ENCODE data around the gene TMEM163.
"Not testable (repeated sequence)": the region's sequence is repeated elsewhere in the genome, so short reads cannot be mapped to it uniquely, and the experiment has no call there.

The TMEM163 gene

GRCh38 chr2:134581877-134582546 is 136.8 kb downstream of the TMEM163 start:
- DNase-seq (ENCODE audit: low read depth, low spot score), result no peak

DNA sequence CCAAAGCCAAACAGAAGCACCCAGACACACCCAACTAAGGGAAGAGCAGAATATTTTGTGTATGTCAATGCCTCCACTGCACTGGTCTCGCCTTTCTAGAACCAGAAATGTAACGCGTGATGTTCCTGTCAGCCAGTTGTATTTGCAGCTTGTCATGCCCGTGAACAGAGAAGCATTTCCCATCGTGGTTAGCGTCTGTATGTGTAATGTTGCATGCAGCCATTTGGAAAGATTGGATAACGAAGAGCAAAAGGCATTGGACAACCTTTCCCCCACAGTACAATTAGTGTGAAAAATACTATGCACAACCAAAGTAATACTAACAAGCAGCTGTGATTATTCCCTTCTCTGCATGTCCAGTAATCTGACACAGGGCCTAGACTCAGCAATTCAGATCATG is 140.5 kb downstream of the TMEM163 start:
- DNase-seq (ENCODE audit: low read depth, low spot score), result no peak

DNA sequence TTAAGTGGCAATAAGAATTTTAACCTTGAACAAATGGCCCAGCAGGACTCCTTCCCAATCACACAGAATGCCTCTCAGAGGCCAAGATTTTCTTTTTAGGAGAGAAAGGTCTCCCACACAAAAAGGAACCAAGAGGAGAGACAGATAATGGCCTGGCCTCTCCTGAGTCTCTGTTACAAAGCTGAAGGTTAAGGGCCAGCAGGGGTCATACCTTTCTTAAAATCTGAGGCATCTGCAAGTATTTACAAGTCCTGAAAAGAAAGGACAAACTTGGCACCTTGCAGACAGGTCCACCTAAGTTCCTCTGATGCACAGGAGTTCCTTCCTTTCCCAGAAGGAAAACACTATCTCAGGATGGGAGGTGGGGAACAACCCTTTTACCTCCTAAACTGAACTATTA is 142.3 kb downstream of the TMEM163 start:
- DNase-seq (ENCODE audit: low read depth, low spot score), result no peak

- no peak for DNase-seq (ENCODE audit: low read depth, low spot score)
Observed at GRCh38 chr2:134575888-134576287, 142.9 kb downstream of the TMEM163 start.

DNA sequence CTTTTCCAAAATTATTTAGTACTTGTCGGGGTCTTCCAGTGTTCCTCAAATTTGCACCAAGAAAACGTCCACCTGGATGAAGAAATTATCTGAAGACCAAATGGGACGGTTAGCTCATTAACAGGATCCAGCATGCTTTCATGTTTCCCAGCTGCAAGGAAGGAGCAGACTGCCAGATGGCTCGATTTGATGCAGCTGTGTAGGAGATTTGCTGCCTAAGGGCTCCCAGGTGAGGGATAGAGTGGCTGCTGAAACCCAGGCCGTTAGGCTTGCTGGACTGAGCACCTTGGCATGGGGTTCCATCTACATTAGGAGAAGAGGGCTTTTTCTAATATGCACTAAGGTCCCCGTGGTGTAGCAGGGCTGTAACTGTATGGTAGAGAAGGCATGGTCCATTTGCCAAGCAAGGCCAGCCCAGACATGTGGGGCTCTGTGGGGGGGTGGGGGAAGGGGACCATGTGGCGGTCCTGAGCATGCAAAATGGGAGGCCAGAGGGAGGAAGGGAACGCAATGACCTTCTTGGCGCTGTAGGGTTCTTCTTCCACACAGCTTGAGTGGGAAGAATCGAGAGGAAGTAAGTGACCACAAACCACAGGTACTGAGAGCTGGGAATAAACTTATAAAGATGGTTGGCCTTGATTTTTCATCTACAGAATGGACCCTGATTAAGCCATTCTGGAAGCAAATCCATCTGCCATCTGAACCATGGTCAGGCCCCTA is 144.0 kb downstream of the TMEM163 start:
- no peak for DNase-seq (ENCODE audit: low read depth, low spot score)

- DNase-seq (ENCODE audit: low read depth, low spot score), result no peak
Observed at GRCh38 chr2:134573724-134574123, 145.1 kb downstream of the TMEM163 start.

DNA sequence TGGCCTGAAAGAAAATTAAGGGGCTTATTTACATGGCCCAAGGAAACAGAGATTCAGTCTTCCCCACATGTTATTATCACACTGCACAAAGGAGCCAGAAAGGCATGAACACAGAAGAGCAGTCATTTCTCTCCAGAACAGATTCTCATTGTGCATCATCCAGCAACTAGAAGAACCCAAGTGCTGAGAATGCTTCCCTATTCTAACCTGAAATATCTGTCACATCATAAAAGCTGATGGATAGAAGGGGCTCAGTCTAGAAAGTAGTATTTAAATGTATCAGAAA is 145.8 kb downstream of the TMEM163 start:
- DNase-seq (ENCODE audit: low read depth, low spot score), result no peak

DNA sequence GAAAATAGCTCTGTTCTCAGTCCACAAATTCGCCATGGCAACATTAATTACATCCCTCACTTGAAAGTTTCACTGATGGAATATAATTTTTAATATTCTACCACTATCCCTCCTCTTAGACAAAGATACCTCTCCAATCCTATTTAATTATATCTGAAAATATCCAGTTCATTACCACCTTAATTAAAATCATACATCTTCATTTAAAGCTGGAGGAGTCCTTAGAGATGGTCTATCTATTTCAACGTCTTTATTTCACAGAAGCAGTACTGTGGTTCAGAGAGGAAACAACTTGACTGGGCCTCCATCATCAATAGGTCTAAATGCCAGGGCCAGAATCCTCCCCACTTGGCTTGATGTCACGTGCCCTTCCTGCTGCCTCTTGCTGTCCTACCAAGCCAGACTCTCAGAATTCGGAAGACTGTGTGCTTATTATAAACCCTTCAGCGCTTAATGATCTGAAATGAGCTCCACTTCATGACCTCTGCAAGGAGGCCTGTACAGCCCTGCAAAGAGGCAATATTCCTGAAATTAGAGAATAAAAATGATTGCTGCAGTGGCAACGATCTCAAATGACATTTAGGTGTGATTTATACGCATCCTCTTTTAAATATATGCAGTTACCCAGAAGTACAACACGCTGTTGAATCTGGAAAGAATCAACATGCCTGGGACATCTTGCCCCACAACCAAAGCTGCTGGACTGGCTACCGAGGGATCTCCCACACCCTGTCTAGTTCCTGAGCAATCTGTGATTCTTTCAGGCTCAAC is 146.3 kb downstream of the TMEM163 start:
- no peak for DNase-seq (ENCODE audit: low read depth, low spot score)

GRCh38 chr2:134570676-134571075 is 148.1 kb downstream of the TMEM163 start:
- DNase-seq (ENCODE audit: low read depth, low spot score), result no peak

DNA sequence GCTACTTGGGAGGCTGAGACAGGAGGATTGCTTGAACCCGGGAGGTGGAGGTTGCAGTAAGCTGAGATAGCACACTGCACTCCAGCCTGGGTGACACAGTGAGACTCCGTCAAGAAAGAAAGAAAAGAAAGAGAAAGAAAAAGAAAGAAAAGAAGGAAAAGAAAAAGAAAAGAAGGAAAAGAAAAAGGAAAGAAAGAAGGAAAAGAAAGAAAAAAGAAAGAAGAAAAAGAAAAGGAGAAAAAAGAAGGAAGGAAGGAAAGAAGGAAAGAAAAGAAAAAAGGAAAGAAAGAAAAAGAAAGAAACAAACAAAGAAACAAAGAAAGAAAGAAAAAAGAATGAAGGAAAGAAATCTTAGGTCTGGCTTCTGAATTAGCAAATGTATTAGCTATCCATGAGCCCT is 150.4 kb downstream of the TMEM163 start:
- DNase-seq (ENCODE audit: low read depth, low spot score), result no peak

- DNase-seq (ENCODE audit: low read depth, low spot score), result no peak
Observed at GRCh38 chr2:134567666-134568065, 151.1 kb downstream of the TMEM163 start.

- DNase-seq (ENCODE audit: low read depth, low spot score), result not testable (repeated sequence)
Observed at GRCh38 chr2:134564955-134565354, 153.8 kb downstream of the TMEM163 start.

DNA sequence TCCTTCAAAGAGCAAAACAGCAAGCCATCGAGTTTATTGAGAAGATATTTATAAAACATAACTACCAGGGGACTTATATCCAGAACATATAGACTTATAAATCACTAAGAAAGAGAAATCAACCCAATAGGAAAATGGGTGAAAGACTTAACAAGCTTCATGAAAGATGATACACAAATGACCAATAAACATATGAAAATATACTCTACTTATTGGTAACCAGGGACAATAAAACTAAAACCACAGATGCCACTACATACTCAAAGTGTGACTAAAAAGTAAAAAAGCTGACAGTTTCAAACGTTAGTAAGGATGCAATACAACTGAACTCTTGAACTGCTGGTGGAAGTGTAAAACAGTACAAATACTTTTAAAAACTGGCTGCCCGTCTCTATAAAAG is 154.3 kb downstream of the TMEM163 start:
- no peak for DNase-seq (ENCODE audit: low read depth, low spot score)

- DNase-seq (ENCODE audit: low read depth, low spot score), result no peak
Observed at GRCh38 chr2:134558208-134558830, 160.5 kb downstream of the TMEM163 start.

DNA sequence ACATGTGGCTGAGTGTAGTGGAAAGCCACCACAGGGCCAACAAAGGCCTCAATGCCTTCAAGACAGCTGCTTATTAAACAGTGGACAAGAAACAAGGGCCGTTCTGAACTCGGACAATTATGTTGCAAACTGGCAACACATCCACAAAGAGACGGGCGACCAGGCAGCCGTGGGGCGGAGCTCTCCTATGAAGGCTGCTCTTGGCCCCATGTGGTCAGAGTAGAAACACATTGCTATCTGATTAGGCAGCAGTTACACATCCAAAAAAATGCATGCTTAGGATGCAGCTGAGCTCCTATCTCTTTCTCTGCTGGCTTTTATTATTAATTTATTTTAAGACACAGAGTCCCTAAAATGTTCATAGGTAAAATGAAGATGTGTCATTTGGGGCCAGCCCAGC is 163.4 kb downstream of the TMEM163 start:
- DNase-seq (ENCODE audit: low read depth, low spot score), result no peak

DNA sequence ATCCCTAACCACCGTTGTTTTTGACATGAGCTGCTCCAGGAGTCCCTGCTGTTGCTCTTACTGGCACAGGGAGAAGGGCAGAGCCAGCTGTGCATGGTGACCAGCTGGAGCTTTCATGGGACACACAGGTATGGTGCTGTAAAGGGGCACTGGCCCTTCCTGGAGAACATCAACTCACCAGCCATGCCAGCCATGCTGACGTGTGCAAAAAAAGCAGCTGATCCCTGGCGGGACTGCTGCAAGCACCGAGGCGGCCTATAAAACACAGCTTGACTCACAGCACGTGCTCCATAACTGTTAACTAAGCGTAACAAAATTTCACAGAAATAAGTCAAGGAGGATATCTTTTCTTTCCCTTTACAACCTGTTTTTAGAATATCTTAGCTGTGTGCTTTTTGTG is 165.1 kb downstream of the TMEM163 start:
- DNase-seq (ENCODE audit: low read depth, low spot score), result no peak

- no peak for DNase-seq (ENCODE audit: low read depth, low spot score)
Observed at GRCh38 chr2:134550566-134551164, 168.1 kb downstream of the TMEM163 start.

DNA sequence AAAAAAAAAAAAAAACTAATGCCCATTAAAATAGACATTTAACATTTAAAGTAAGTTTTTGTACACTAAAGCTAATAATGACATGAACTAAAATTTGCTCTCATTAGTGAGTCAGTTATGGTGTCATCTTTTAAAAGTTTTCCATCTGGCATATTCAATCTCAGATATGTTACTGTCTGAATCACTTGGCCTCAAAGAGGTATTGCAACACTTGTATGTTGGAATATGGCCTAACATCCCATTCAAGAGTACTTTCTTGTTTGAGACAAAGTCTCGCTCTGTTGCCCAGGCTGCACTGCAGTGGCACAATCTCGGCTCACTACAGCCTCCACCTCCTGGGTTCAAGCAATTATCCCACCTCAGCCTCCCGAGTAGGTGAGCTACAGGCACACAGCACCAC is 169.7 kb downstream of the TMEM163 start:
- DNase-seq (ENCODE audit: low read depth, low spot score), result no peak

DNA sequence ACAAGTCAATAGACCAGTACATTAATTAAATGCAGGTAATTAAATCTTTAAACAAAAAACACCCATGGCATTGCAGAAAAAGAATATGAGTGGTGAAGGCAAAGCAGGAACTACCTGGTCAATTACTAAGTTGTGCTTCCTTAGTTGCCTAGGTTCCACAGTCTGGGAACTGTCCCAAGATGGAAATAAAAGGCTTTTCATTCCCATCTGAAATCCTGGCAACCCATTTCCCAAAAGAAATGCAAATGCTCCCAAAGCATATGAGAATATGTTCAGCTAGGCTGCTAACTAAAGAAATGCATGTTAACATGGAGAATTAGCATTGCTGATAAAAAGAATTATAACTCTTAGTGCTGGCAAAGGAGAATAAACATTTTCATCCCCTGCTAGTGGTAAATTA is 177.8 kb downstream of the TMEM163 start:
- DNase-seq (ENCODE audit: low read depth, low spot score), result no peak

DNA sequence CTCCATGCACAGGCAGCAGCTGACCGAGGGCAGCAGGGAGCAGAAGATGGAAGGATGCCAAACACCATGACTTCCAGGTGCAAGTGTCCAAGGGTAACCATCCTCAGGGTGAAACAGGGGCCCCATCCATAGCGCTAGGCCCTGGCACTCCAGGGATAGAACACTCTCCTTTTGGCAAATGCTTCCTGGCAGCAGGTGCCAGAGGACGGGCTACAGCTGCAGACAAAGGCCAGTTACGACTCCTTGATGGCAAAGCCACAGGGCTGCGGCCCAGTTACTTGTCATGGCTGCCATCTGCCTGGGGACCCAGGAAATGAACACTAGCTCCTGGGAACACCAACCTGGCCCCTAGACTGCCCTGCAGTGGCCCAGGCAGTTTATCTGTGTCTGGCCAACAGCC is 178.8 kb downstream of the TMEM163 start:
- DNase-seq (ENCODE audit: low read depth, low spot score), result no peak

DNA sequence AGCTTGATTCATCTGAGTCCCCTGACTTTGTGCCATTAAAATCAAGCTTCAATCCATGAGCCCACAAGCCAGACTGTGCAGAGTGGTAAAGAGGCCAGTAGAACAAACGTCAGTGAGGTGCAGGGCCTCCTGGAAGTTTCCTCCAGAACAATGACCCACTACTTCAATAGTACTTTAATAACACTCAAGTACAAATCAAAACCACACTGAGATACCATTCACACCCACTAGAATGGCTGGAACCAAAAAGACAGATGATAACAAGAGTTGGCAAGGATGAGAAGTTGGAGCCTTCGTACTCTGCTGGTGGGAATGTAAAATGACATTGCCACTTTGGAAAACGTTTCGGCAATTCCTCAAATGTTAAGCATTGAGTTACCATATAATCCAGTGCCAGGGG is 181.1 kb downstream of the TMEM163 start:
- DNase-seq (ENCODE audit: low read depth, low spot score), result no peak

GRCh38 chr2:134537121-134537520 is 181.7 kb downstream of the TMEM163 start:
- no peak for DNase-seq (ENCODE audit: low read depth, low spot score)
